ENCODE results near the gene RASGRP3. TPM values are rescaled to one million over a fixed set of nuclear protein-coding genes. Genes with fewer than 3 reads are reported as not detected.
A peak's percentile ranks its signal among the peaks of the same experiment; 100 is the strongest.

RASGRP3 gene
- total and polyA plus RNA-seq, 9 of the 15 experiments (the other 6 are each of a cell fraction or from before 2014, with no cell fraction given): 0.18 to 1.7 (median 1.2) TPM

GRCh38 chr2:33599175-33599942, 122.9 kb downstream of the RASGRP3 start, which contains the start of gene FAM98A (continued):
- TF ChIP-seq GABPB1 (CRISPR knock-in tag; IDR thresholded peaks at IDR 0.05) (peak; percentile 82), STAT6 (CRISPR knock-in tag; IDR thresholded peaks at IDR 0.05) (0 out of 2 replicates have a peak, but pooled peaks have one; percentile 43), ZNF274 (IDR thresholded peaks at IDR 0.05; ENCODE audit: borderline replicate concordance, low read depth, low read length) (no peak), ZKSCAN8 (CRISPR knock-in tag; IDR thresholded peaks at IDR 0.05) (no peak), SRSF3 (IDR thresholded peaks at IDR 0.05; ENCODE audit: insufficient read depth, low read length) (no peak), CBFB (CRISPR knock-in tag; IDR thresholded peaks at IDR 0.05) (peak; percentile 10; the same call in 1 of the 2 replicates), ZNF232 (CRISPR knock-in tag; IDR thresholded peaks at IDR 0.05) (peak; percentile 92), FOXP4 (CRISPR knock-in tag; IDR thresholded peaks at IDR 0.05; ENCODE audit: borderline replicate concordance) (no peak; the same call in 1 of the 2 replicates), ASH1L (IDR thresholded peaks at IDR 0.05; ENCODE audit: borderline replicate concordance, low read depth, partially characterized antibody) (no peak), MTA1 (IDR thresholded peaks at IDR 0.05; ENCODE audit: borderline replicate concordance) (peak; percentile 55), ZNF830 (CRISPR knock-in tag; IDR thresholded peaks at IDR 0.05) (no peak)
- TF ChIP-seq, protein P1, sequence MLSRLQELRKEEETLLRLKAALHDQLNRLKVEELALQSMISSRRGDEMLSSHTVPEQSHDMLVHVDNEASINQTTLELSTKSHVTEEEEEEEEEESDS (CRISPR knock-in tag; IDR thresholded peaks at IDR 0.05): no peak
- TF ChIP-seq, protein P2, sequence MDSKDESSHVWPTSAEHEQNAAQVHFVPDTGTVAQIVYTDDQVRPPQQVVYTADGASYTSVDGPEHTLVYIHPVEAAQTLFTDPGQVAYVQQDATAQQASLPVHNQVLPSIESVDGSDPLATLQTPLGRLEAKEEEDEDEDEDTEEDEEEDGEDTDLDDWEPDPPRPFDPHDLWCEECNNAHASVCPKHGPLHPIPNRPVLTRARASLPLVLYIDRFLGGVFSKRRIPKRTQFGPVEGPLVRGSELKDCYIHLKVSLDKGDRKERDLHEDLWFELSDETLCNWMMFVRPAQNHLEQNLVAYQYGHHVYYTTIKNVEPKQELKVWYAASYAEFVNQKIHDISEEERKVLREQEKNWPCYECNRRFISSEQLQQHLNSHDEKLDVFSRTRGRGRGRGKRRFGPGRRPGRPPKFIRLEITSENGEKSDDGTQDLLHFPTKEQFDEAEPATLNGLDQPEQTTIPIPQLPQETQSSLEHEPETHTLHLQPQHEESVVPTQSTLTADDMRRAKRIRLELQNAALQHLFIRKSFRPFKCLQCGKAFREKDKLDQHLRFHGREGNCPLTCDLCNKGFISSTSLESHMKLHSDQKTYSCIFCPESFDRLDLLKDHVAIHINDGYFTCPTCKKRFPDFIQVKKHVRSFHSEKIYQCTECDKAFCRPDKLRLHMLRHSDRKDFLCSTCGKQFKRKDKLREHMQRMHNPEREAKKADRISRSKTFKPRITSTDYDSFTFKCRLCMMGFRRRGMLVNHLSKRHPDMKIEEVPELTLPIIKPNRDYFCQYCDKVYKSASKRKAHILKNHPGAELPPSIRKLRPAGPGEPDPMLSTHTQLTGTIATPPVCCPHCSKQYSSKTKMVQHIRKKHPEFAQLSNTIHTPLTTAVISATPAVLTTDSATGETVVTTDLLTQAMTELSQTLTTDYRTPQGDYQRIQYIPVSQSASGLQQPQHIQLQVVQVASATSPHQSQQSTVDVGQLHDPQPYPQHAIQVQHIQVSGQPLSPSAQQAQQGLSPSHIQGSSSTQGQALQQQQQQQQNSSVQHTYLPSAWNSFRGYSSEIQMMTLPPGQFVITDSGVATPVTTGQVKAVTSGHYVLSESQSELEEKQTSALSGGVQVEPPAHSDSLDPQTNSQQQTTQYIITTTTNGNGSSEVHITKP (IDR thresholded peaks at IDR 0.05; ENCODE audit: partially characterized antibody): peak; percentile 88

Data from K562 (cell line).